ENCODE results near the gene KRTAP10-5.

The KRTAP10-5 gene

DNA sequence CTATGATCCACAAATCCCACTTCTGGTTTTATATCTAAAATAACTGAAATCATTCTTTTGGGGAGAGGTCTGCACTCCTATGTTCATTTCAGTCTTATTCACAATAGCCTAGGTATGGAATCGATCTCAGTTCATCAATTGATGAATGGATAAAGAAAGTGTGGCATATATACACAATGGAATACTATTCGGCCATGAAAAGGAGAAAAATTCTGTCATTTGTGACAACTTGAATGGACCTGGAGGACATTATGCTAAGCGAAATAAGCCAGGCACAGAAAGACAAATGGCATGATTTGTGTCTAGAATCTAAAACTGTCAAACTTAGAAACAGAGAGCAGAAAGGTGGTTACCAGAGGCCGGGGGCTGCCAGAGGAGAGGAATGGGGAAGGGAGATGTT is 26.1 kb upstream of the KRTAP10-5 start:
- TF ChIP-seq POU6F1 (CRISPR knock-in tag; IDR thresholded peaks at IDR 0.05; ENCODE audit: borderline replicate concordance, low read depth) (no peak), ZNF565 (CRISPR knock-in tag; conservative IDR thresholded peaks at IDR 0.05; ENCODE audit: low read depth) (no peak), SNAI2 (CRISPR knock-in tag; IDR thresholded peaks at IDR 0.05) (no peak), ESRRG (CRISPR knock-in tag; IDR thresholded peaks at IDR 0.05) (no peak), ZFP30 (CRISPR knock-in tag; IDR thresholded peaks at IDR 0.05) (no peak), RARB (CRISPR knock-in tag; IDR thresholded peaks at IDR 0.05) (no peak), BACH2 (CRISPR knock-in tag; IDR thresholded peaks at IDR 0.05; ENCODE audit: borderline replicate concordance) (no peak), CSRNP3 (CRISPR knock-in tag; IDR thresholded peaks at IDR 0.05) (no peak), ZC3H10 (CRISPR knock-in tag; IDR thresholded peaks at IDR 0.05) (no peak), TOX (CRISPR knock-in tag; IDR thresholded peaks at IDR 0.05; ENCODE audit: borderline replicate concordance) (no peak), ISL1 (CRISPR knock-in tag; IDR thresholded peaks at IDR 0.05) (no peak), TCF4 (CRISPR knock-in tag; IDR thresholded peaks at IDR 0.05; ENCODE audit: borderline replicate concordance) (no peak), ARNTL (CRISPR knock-in tag; IDR thresholded peaks at IDR 0.05; ENCODE audit: borderline replicate concordance, low read depth) (no peak), GLIS3 (CRISPR knock-in tag; IDR thresholded peaks at IDR 0.05) (no peak), OSR1 (CRISPR knock-in tag; IDR thresholded peaks at IDR 0.05) (no peak), ZNF8 (CRISPR knock-in tag; IDR thresholded peaks at IDR 0.05) (no peak)
- TF ChIP-seq, protein P1, sequence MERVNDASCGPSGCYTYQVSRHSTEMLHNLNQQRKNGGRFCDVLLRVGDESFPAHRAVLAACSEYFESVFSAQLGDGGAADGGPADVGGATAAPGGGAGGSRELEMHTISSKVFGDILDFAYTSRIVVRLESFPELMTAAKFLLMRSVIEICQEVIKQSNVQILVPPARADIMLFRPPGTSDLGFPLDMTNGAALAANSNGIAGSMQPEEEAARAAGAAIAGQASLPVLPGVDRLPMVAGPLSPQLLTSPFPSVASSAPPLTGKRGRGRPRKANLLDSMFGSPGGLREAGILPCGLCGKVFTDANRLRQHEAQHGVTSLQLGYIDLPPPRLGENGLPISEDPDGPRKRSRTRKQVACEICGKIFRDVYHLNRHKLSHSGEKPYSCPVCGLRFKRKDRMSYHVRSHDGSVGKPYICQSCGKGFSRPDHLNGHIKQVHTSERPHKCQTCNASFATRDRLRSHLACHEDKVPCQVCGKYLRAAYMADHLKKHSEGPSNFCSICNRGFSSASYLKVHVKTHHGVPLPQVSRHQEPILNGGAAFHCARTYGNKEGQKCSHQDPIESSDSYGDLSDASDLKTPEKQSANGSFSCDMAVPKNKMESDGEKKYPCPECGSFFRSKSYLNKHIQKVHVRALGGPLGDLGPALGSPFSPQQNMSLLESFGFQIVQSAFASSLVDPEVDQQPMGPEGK (CRISPR knock-in tag; IDR thresholded peaks at IDR 0.05; ENCODE audit: borderline replicate concordance), result no peak
- TF ChIP-seq, protein P2, sequence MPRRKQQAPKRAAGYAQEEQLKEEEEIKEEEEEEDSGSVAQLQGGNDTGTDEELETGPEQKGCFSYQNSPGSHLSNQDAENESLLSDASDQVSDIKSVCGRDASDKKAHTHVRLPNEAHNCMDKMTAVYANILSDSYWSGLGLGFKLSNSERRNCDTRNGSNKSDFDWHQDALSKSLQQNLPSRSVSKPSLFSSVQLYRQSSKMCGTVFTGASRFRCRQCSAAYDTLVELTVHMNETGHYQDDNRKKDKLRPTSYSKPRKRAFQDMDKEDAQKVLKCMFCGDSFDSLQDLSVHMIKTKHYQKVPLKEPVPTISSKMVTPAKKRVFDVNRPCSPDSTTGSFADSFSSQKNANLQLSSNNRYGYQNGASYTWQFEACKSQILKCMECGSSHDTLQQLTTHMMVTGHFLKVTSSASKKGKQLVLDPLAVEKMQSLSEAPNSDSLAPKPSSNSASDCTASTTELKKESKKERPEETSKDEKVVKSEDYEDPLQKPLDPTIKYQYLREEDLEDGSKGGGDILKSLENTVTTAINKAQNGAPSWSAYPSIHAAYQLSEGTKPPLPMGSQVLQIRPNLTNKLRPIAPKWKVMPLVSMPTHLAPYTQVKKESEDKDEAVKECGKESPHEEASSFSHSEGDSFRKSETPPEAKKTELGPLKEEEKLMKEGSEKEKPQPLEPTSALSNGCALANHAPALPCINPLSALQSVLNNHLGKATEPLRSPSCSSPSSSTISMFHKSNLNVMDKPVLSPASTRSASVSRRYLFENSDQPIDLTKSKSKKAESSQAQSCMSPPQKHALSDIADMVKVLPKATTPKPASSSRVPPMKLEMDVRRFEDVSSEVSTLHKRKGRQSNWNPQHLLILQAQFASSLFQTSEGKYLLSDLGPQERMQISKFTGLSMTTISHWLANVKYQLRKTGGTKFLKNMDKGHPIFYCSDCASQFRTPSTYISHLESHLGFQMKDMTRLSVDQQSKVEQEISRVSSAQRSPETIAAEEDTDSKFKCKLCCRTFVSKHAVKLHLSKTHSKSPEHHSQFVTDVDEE (CRISPR knock-in tag; IDR thresholded peaks at IDR 0.05), result no peak
- no peak for ATAC-seq

GRCh38 chr21:44603911-44604310 is 23.5 kb upstream of the KRTAP10-5 start:
- no peak for TF ChIP-seq ZFP3 (CRISPR knock-in tag; IDR thresholded peaks at IDR 0.05)
- no peak for TF ChIP-seq CREB5 (CRISPR knock-in tag; IDR thresholded peaks at IDR 0.05; ENCODE audit: low read depth)
- ATAC-seq, result no peak

GRCh38 chr21:44603109-44603875 is 22.9 kb upstream of the KRTAP10-5 start:
- ATAC-seq, result no peak
- no peak for TF ChIP-seq PPARA (CRISPR knock-in tag; IDR thresholded peaks at IDR 0.05; ENCODE audit: borderline replicate concordance)
- TF ChIP-seq, protein P2 (CRISPR knock-in tag; IDR thresholded peaks at IDR 0.05), result no peak
- TF ChIP-seq RARB (CRISPR knock-in tag; IDR thresholded peaks at IDR 0.05), result no peak
- TF ChIP-seq ZNF8 (CRISPR knock-in tag; IDR thresholded peaks at IDR 0.05), result no peak
- TF ChIP-seq CSRNP3 (CRISPR knock-in tag; IDR thresholded peaks at IDR 0.05), result no peak
- TF ChIP-seq ARNTL (CRISPR knock-in tag; IDR thresholded peaks at IDR 0.05; ENCODE audit: borderline replicate concordance, low read depth), result no peak
- TF ChIP-seq POU6F1 (CRISPR knock-in tag; IDR thresholded peaks at IDR 0.05; ENCODE audit: borderline replicate concordance, low read depth), result no peak
